GM10847 (cell line): ENCODE data around the gene PPP1R14C.

Experiments used
- POLR2A ChIP-seq: IDR thresholded peaks from 2 replicates; pipeline ENCODE4 v1.6.1; 2011; ENCODE audit not compliant: insufficient read length; ENCODE audit errors: extremely low read depth

Gene PPP1R14C

GRCh38 chr6:150150458-150150820, 7.6 kb downstream of the PPP1R14C start:
- no peak for TF ChIP-seq POLR2A

- TF ChIP-seq POLR2A: no peak
These were observed 8.2 kb downstream of the PPP1R14C start for GRCh38 chr6:150150821-150151646.

- no peak for TF ChIP-seq POLR2A
These were observed 10.3 kb downstream of the PPP1R14C start for GRCh38 chr6:150152891-150153876.

GRCh38 chr6:150153905-150154492, 11.2 kb downstream of the PPP1R14C start:
- TF ChIP-seq POLR2A: no peak

GRCh38 chr6:150156460-150156859, 13.6 kb downstream of the PPP1R14C start:
- no peak for TF ChIP-seq POLR2A

- TF ChIP-seq POLR2A: no peak
These were observed 14.2 kb downstream of the PPP1R14C start for GRCh38 chr6:150157081-150157480.

- no peak for TF ChIP-seq POLR2A
These were observed 16.9 kb downstream of the PPP1R14C start for GRCh38 chr6:150159757-150160156.

GRCh38 chr6:150163970-150164369, 21.1 kb downstream of the PPP1R14C start:
- TF ChIP-seq POLR2A: no peak

- TF ChIP-seq POLR2A: no peak
These were observed 22.3 kb downstream of the PPP1R14C start for GRCh38 chr6:150165020-150165702.

GRCh38 chr6:150167479-150167873, 24.6 kb downstream of the PPP1R14C start:
- no peak for TF ChIP-seq POLR2A

GRCh38 chr6:150169181-150169580, 26.3 kb downstream of the PPP1R14C start:
- no peak for TF ChIP-seq POLR2A

- TF ChIP-seq POLR2A: no peak
These were observed 26.8 kb downstream of the PPP1R14C start for GRCh38 chr6:150169609-150170008.

- no peak for TF ChIP-seq POLR2A
These were observed 30.1 kb downstream of the PPP1R14C start for GRCh38 chr6:150172929-150173328.

- no peak for TF ChIP-seq POLR2A
These were observed 32.8 kb downstream of the PPP1R14C start for GRCh38 chr6:150175586-150176151.

GRCh38 chr6:150176152-150176551, 33.3 kb downstream of the PPP1R14C start:
- TF ChIP-seq POLR2A: no peak
